ENCODE data around the gene FOXQ1. TPM values are rescaled to one million over a fixed set of nuclear protein-coding genes. Genes with fewer than 3 reads are reported as not detected.

Gene FOXQ1
- total and polyA plus RNA-seq, 7 donors: 0.01 TPM; not detected in 6

DNA sequence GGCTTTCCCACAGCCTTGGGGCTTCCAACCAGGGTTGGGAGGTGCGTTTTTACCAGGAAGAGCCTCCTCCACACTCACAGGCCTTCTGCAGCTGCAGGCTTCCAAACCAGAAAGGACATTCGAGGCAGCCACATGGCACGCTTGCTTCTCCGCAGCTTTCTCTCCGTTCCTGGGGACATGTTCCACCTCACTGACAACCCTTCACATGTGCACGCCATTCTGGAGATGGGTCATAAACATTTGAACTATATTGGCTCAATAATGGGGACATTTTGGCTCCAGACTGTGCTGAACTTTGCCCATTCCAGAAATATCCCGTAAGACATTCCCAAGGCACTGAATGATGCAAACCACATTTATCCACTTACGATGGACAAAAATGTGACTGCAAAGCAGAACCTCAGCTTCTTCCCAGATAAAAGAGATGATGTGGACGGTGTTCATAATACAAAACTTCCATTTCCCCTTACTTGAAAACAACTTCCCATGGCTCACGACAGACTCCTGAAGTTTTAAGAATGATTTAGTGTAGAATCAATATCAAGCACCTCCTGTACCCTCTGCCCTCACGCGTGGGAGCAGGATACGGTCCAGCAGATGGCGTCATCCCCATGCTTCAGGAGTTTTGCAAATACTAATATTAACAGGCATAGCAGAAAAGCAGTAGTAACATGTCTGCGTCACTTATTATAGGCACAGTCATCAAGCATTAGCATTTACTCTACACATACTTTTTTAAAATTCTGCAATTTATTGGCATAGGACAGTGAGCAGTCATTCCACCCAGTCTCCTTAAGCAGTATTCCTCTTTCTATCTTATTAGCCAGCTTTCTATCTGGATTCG lies 52.1 kb downstream of the FOXQ1 start:
- peak; percentile 48 to 71 for DNase-seq
- peak; percentile 37 to 72 (median 58) for ATAC-seq

More for the DNA sequence above, 52.1 kb downstream of the FOXQ1 start:
- Histone ChIP-seq H3K9me3 (no peaks in the 10 kb centered on the region), H3K27ac (peak overlapping the region; percentile 53), H3K4me3 (no peak overlapping the region), H3K36me3 (ENCODE audit: insufficient read depth in 1 of 2, low read depth in 1 of 2) (no peaks in the 10 kb centered on the region), H3K4me1 (no peaks in the 10 kb centered on the region), H3K27me3 (ENCODE audit: insufficient read depth in 3 of 3, low read length in 2 of 3) (peaks cover 0 to 12% (median 4%) of the 10 kb centered on the region in 3 donors)
- intact Hi-C loops (cut with DNase I): no loop called here
- WGBS, 3 donors: 44 to 49% (median 48%) methylated on average over 16 of the region's 16 CpGs
- TF ChIP-seq, protein P1, sequence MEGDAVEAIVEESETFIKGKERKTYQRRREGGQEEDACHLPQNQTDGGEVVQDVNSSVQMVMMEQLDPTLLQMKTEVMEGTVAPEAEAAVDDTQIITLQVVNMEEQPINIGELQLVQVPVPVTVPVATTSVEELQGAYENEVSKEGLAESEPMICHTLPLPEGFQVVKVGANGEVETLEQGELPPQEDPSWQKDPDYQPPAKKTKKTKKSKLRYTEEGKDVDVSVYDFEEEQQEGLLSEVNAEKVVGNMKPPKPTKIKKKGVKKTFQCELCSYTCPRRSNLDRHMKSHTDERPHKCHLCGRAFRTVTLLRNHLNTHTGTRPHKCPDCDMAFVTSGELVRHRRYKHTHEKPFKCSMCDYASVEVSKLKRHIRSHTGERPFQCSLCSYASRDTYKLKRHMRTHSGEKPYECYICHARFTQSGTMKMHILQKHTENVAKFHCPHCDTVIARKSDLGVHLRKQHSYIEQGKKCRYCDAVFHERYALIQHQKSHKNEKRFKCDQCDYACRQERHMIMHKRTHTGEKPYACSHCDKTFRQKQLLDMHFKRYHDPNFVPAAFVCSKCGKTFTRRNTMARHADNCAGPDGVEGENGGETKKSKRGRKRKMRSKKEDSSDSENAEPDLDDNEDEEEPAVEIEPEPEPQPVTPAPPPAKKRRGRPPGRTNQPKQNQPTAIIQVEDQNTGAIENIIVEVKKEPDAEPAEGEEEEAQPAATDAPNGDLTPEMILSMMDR (IDR thresholded peaks at IDR 0.05): peak; percentile 15

Other genes starting within 250 kb of the FOXQ1 start
- under 1 TPM; 0.12 to 0.54 (median 0.28) TPM for gene FOXF2, start 77.5 kb downstream of the FOXQ1 start, total RNA-seq
- under 1 TPM; 0.07 to 0.42 (median 0.17) TPM for gene FOXF2, start 77.5 kb downstream of the FOXQ1 start, polyA plus RNA-seq

Measured in psoas muscle (tissue), 8 donors.